GM21786 (cell line): ENCODE results near the gene ACO2.

Experiments used
- ATAC-seq: cut with Tn5 transposase; IDR thresholded peaks from one replicate; pipeline ENCODE4 v1.9.1; 2021; ENCODE audit not compliant: unreplicated experiment

ACO2 gene

DNA sequence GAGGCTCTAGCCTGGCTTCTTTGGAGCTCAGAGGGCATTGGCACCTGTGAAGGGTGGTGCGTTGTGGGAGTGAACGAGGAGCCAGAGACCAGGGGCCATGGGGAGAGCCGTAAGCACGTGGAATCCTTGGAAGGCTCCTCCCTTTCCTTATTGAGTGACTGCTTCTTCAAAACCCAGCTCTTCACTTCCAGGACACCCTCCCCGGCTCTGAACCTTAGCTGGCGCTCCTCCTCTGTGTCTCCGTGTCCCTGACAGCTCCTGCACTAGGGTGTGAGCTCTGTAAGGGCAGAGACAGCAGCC lies 49.1 kb downstream of the ACO2 start:
- no peak for ATAC-seq

DNA sequence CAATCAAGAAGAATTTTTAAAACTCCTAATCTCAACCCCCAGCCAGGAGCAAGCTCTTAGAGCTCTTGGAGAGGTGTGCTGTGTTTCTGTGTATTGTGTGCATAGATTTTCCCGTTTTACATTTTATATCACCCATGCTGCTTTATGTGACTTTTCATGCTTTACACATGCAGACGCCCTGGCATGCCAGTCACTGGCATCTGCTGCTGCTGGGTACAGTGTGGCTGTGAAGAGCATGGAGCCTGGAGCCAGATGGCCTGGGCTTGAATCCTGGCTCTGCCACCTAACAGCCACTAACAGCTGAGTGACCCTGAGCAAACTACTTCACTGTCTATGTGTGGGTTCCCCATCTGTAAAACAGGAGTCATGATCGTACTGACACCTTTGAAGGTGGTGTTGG lies 52.2 kb downstream of the ACO2 start:
- no peak for ATAC-seq

DNA sequence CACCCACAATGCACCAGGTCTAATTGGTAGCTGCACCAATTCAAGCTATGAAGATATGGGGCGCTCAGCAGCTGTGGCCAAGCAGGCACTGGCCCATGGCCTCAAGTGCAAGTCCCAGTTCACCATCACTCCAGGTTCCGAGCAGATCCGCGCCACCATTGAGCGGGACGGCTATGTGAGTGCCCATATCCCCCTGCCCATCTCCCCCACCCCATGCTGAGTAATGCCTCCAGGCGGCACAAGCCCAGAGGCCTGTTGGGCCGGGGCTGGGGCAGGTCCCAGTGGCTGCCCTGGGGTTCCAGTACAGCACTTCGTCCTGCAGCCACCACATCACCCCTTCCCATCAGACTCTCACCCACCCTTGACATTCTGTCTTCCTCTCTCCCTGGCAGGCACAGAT lies 53.9 kb downstream of the ACO2 start:
- no peak for ATAC-seq

DNA sequence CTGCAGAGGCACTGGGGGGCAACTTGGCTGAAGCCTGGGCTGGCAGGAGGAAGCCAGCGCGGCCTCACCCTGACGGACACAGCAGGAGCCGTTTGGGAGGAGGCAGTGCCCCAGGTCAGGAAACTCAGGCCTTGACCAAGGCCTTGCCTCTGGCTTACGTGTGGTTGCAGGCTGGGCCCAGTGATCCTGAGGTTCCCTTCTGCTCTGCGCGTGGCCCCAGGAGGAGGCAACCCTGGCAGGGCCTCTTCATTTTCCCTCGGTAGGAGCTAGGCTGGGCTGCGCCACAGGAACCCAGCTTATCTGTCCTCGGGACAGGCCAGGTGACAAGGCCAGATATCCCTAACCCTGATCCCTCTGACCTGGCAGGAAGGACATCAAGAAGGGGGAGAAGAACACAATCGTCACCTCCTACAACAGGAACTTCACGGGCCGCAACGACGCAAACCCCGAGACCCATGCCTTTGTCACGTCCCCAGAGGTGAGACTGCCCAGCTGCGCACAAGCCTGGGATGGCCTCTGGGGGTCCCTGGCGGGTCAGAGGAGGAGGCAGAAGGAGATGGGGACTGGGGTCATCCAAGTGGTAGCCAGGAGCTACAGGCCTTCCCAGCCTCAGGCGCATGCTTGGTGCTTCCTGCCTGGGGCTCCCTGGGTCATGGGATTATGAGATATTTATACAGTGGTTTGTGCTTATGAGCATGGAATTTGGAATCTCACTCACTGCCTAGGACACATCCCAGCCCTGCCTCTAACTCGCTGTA lies 54.7 kb downstream of the ACO2 start:
- no peak for ATAC-seq

DNA sequence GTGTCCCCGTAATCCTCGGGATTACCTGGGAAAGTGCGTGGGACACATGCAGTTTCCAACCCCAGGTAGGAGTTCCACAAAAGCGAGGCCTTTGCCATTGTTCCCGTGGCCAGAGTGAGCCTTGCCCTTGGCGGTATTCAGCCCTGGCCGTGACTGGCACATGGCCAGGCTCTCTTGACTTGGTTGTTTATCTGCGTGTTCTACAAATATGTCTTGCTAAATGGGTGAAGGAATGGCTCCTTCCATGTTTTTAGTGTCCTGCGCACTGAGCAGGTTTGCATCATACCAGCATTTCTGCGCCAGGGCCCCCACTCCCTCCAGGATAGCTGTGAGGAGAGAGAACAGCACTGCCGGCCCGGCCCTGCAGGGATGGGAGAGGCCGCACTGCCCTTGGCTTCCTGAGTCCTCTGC lies 55.3 kb downstream of the ACO2 start:
- no peak for ATAC-seq

GRCh38 chr22:41524809-41525449 lies 56.0 kb downstream of the ACO2 start:
- no peak for ATAC-seq

GRCh38 chr22:41525450-41526225 lies 56.7 kb downstream of the ACO2 start:
- ATAC-seq, result no peak

GRCh38 chr22:41526226-41526829 lies 57.4 kb downstream of the ACO2 start:
- ATAC-seq, result no peak

DNA sequence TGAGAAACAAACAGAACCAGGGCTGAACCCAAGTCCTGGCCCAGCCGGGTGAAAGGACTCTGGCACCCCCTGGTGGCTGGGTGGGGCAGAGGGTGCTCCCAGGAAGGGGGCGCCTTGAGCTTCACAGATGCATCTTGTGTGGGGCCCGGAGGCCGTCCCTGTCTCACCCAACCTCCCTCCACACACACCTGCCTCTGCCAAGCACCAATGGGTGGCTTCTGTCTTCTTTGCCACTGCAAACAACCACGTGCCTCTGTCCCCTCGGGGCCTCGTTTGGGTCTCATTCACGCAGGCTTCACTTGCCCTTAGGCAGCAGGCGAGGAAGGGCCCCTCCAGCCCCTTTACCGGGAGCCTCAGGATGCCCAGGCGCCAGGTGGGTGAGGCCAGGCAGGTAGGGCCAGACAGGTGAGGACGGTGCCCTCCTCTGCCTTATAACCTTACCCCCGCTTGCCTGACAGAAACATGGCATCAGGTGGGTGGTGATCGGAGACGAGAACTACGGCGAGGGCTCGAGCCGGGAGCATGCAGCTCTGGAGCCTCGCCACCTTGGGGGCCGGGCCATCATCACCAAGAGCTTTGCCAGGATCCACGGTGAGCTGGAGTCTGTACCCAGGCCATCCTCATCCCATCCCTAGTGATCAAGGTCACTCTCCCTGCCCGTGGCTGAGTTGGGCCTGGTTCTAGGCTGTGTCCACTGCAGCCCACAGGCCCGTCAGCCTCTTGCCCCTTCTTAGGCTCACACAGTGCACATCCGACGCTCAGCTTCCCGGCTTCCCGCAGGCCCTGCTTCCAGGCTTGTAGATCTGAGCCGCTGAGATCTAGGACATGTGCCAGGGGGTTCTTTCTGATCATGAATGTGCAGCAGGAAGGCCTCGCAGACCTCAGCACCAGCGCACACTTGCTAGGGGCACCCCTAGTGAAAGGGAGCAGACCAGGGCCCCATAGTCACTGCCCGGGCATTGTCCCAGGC lies 58.2 kb downstream of the ACO2 start:
- ATAC-seq, result no peak

- ATAC-seq, result no peak
These were observed 59.3 kb downstream of the ACO2 start for GRCh38 chr22:41528132-41528766.

DNA sequence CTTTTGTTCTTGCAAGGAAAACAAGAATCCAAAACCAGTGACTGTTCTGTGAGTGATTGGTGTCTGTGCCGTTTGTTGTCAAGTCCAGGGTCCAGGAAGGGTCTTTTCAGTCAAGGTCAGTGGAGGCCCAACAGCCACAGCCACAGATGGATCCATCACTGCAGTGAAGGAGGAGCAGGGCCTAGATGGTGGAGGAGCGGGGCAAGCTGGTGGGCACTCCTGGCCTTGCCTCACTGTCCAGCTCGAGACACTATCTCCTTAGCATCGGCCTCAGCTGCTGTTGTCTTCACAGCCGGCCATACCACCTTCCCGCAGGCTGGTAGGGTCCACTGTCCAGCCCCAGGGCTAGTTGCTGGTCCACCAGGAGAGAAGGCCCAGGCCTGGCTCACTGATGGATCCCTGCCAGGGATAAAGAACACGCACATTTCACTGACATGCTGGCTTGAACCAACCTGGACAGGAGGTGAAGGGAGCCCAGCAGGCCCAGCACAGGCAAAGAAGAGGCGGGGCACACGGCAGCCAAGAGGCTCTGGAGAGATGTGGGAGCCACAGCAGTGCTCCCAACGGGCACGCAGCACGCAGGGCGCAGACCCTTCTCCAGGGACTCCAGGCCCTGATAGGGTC lies 60.1 kb downstream of the ACO2 start:
- ATAC-seq, result no peak

- no peak for ATAC-seq
These were observed 62.2 kb downstream of the ACO2 start for GRCh38 chr22:41530890-41531714.

DNA sequence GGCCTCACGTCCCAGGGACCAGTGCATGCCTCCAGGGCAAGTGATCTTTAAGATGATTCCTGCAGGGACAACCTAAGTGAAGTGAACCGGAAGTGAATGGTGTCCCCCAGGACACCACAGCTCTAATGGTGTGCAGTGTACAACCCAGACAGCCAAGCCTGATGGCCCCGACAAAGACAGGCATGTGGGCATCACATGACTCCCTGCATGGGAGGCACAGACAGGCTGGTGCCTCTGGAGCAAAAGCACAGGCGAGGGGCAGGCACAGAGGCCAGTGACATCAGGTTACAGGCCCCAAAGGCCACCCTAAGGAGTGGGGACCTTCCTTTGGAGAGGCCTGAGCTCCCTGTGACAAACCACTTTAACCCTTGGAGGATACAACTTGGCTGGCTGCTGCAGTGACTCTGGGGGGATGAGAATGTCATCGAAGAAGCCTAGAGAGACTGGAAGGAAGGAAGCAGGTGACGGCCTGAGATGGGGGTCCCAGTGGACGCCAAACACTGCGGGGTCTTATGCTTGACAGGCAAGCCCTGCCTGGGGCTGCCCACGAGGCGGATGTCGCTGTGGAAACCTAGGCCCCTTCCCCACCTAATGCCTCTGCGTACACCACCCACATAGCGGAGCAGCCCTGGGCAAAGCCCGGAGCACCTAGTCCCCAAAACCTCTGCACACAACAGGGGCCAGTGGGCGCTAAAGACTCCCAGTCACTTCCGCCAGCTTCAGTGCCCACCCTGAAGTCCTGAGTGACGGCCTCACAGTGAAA lies 63.0 kb downstream of the ACO2 start:
- ATAC-seq, result no peak

GRCh38 chr22:41532908-41533825 lies 64.2 kb downstream of the ACO2 start:
- ATAC-seq, result no peak

DNA sequence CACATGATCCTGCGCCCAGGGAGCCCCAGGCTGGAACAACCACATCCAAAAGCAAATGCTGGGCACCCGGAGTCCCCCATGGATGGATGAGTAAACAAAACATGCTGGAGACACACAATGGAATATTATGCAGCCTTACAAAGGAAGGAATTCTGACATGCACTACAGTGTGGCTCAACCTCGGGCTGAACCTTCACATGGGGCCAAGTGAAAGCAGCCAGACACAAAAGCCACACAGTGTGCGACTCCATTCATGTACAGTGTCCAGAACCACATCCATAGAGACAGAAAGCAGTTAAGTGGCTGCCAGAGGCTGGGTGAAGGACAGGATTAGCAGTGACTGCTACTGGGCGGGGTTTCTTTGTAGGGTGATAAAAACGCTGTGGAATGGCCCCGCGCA lies 65.3 kb downstream of the ACO2 start:
- no peak for ATAC-seq

- no peak for ATAC-seq
These were observed 66.3 kb downstream of the ACO2 start for GRCh38 chr22:41535244-41535643.

- ATAC-seq, result no peak
These were observed 68.3 kb downstream of the ACO2 start for GRCh38 chr22:41537203-41537602.
